ENCODE results near the gene CACNA2D3.

Gene CACNA2D3

DNA sequence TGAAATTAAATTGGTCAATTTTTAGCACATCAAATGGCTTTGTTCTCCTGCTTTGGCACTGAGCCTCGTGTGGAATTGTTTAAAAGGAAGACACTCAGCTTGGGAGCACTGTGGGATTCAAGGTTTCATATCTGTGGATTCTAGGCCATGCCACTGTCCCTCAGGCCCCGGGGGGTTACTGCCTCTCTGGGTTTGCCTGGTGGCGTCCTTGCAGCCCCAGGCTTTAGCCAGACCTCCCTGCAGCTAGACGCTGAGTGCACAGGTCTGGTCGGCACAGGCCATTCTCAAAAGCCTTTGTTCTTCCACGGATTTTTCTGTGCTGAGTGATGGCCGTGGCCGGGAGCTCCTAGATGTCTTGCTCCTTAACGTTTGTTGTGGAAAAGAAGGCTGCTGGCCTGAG, 76.2 kb downstream of the CACNA2D3 start:
- Histone ChIP-seq H3K4me1 (no peaks in the 10 kb centered on the region), H3K9me3 (ENCODE audit: control insufficient read depth, low read length) (no peaks in the 10 kb centered on the region), H3K36me3 (ENCODE audit: control insufficient read depth, insufficient read depth, low read length) (no peaks in the 10 kb centered on the region), H3K4me3 (ENCODE audit: low read depth, low read length) (no peak overlapping the region), H3K27me3 (ENCODE audit: control insufficient read depth, insufficient read depth, low read length) (no peaks in the 10 kb centered on the region), H3K9ac (no peak overlapping the region), H3K27ac (no peak overlapping the region), H3K4me2 (ENCODE audit: low read length) (no peak overlapping the region), H2AFZ (no peak overlapping the region), H3K79me2 (no peaks in the 10 kb centered on the region)
- TF ChIP-seq, protein P1, sequence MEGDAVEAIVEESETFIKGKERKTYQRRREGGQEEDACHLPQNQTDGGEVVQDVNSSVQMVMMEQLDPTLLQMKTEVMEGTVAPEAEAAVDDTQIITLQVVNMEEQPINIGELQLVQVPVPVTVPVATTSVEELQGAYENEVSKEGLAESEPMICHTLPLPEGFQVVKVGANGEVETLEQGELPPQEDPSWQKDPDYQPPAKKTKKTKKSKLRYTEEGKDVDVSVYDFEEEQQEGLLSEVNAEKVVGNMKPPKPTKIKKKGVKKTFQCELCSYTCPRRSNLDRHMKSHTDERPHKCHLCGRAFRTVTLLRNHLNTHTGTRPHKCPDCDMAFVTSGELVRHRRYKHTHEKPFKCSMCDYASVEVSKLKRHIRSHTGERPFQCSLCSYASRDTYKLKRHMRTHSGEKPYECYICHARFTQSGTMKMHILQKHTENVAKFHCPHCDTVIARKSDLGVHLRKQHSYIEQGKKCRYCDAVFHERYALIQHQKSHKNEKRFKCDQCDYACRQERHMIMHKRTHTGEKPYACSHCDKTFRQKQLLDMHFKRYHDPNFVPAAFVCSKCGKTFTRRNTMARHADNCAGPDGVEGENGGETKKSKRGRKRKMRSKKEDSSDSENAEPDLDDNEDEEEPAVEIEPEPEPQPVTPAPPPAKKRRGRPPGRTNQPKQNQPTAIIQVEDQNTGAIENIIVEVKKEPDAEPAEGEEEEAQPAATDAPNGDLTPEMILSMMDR (IDR thresholded peaks at IDR 0.05) = no peak

DNA sequence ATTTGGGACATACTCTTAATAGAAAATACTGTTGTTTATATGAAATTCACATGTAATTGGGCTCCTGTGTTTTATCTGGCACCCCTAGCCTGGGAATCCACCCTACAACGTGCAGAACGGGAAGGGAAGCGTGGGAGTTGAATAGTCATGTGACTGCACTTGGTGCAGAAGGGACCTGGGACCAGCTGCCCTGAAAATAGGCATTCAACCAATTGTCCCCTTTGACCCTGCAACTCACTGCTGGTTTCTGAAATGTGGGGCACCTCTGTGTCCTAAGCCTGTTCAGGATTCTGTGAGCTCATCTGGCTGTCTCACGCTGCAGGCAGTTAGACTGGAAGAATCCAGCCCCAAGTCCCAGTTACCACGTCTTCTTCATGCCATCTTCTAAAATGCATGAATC, 79.7 kb downstream of the CACNA2D3 start:
- no peaks in the 10 kb centered on the region for H3K9me3 ChIP-seq (ENCODE audit: control insufficient read depth, low read length)
- H3K4me3 ChIP-seq (ENCODE audit: low read depth, low read length) = no peak overlapping the region
- H3K27ac ChIP-seq = no peak overlapping the region
- no peak overlapping the region for H3K4me2 ChIP-seq (ENCODE audit: low read length)
- peaks cover 4% of the 10 kb centered on the region for H3K4me1 ChIP-seq
- TF ChIP-seq, protein P1 (IDR thresholded peaks at IDR 0.05) = no peak
- H3K79me2 ChIP-seq = no peaks in the 10 kb centered on the region
- H3K36me3 ChIP-seq (ENCODE audit: control insufficient read depth, insufficient read depth, low read length) = no peaks in the 10 kb centered on the region
- no peaks in the 10 kb centered on the region for H3K27me3 ChIP-seq (ENCODE audit: control insufficient read depth, insufficient read depth, low read length)
- H3K9ac ChIP-seq = no peak overlapping the region
- H2AFZ ChIP-seq = no peak overlapping the region

DNA sequence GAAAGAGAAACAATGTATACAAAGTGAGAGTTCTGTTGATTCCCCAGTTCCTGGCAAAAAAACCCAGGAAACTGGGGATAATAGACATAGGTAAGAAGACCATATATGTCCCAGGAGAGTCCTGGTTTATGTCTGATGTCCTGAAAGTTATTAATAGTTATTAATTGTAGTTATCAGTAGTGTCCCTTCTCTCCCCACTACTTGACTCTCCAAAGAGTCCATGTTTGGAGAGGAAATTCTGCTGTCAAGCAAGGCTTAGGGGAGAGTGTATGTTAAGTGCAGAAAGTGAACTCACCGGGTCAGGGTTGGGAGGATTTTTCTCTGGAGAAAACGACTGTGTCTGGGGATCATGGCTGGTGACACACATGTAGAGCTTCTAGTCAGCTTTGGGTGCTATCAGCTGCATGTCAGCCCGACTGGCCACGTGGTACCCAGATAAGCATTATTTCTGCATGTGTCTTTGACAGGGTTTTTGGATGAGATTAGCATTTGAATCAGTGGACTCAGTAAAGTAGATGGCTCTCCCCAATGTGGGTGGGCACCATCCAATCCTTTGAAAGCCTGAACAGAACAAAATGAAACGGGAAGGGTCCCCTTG, 80.4 kb downstream of the CACNA2D3 start:
- Histone ChIP-seq H3K4me1 (peaks cover 8% of the 10 kb centered on the region), H3K4me3 (ENCODE audit: low read depth, low read length) (no peak overlapping the region), H3K27me3 (ENCODE audit: control insufficient read depth, insufficient read depth, low read length) (no peaks in the 10 kb centered on the region), H3K27ac (no peak overlapping the region), H3K9me3 (ENCODE audit: control insufficient read depth, low read length) (no peaks in the 10 kb centered on the region), H3K4me2 (ENCODE audit: low read length) (no peak overlapping the region), H2AFZ (no peak overlapping the region), H3K79me2 (peaks cover 2% of the 10 kb centered on the region), H3K36me3 (ENCODE audit: control insufficient read depth, insufficient read depth, low read length) (no peaks in the 10 kb centered on the region), H3K9ac (no peak overlapping the region)
- TF ChIP-seq, protein P1 (IDR thresholded peaks at IDR 0.05) = no peak

DNA sequence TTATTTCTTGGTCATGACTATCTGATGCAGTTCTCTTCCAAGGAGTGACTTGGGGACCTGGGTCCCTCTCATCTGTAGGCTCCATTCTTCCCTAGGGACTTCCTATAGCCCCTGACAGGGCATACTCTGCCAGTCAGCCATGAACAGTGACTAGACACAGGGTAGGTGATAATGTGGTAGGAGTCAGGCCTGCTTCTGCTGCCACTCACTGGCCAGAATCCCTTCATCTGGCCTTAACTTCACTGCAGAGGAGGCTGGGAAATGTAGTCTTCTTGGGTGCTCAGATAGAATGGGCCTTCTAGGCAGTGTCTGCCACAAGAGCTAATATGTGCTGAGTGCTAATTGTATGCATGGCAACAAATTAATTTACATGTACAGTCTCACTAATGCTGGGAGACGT, 84.5 kb downstream of the CACNA2D3 start:
- Histone ChIP-seq H3K4me1 (peaks cover 8% of the 10 kb centered on the region), H3K79me2 (peaks cover 2% of the 10 kb centered on the region), H3K9me3 (ENCODE audit: control insufficient read depth, low read length) (no peaks in the 10 kb centered on the region), H3K4me3 (ENCODE audit: low read depth, low read length) (no peak overlapping the region), H3K27ac (no peak overlapping the region), H3K9ac (no peak overlapping the region), H3K4me2 (ENCODE audit: low read length) (no peak overlapping the region), H3K27me3 (ENCODE audit: control insufficient read depth, insufficient read depth, low read length) (no peaks in the 10 kb centered on the region), H2AFZ (no peak overlapping the region), H3K36me3 (ENCODE audit: control insufficient read depth, insufficient read depth, low read length) (no peaks in the 10 kb centered on the region)
- TF ChIP-seq, protein P1 (IDR thresholded peaks at IDR 0.05) = no peak

DNA sequence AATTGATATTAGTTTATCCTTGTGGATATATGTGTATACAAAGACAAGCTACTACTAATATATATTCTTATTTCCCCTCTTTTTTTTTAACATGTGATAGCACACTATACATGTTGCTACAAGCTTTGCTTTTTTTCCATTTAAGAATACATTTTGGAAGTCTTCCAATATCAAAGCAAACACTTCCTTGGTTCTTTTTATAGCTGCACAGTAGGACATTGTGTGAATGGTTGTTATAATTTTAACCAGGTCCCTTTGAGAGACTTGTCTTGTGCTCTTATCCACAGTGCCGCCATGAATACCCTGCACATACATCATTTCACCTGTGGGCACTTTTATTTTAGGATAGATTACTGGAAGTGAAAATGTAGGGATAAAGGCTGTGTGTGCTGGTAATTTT, 88.7 kb downstream of the CACNA2D3 start:
- no peak overlapping the region for H2AFZ ChIP-seq
- H3K4me2 ChIP-seq (ENCODE audit: low read length) = no peak overlapping the region
- peaks cover 11% of the 10 kb centered on the region for H3K4me1 ChIP-seq
- no peaks in the 10 kb centered on the region for H3K27me3 ChIP-seq (ENCODE audit: control insufficient read depth, insufficient read depth, low read length)
- TF ChIP-seq, protein P1 (IDR thresholded peaks at IDR 0.05) = no peak
- H3K79me2 ChIP-seq = peaks cover 2% of the 10 kb centered on the region
- no peak overlapping the region for H3K4me3 ChIP-seq (ENCODE audit: low read depth, low read length)
- no peaks in the 10 kb centered on the region for H3K9me3 ChIP-seq (ENCODE audit: control insufficient read depth, low read length)
- H3K27ac ChIP-seq = no peak overlapping the region
- H3K9ac ChIP-seq = no peak overlapping the region
- H3K36me3 ChIP-seq (ENCODE audit: control insufficient read depth, insufficient read depth, low read length) = no peaks in the 10 kb centered on the region

All from parathyroid adenoma (tissue), 2 donors.